GM12891 (cell line): ENCODE results near the gene IFIT3.

ENCODE experiments used
- PAX5 ChIP-seq: IDR thresholded peaks from 2 replicates; pipeline ENCODE4 v1.6.1; 2011; ENCODE audit warnings: low read length, moderate library complexity, mild to moderate bottlenecking; ENCODE audit not compliant: insufficient read depth, severe bottlenecking
- POLR2A ChIP-seq: IDR thresholded peaks from 2 replicates; pipeline ENCODE4 v1.6.1; 2011; ENCODE audit warnings: low read depth, low read length, control low read depth
- POLR2AphosphoS5 ChIP-seq: IDR thresholded peaks from 2 replicates; pipeline ENCODE4 v1.6.1; 2011; ENCODE audit warnings: low read depth, low read length, control low read depth
- POU2F2 ChIP-seq: IDR thresholded peaks from 2 replicates; pipeline ENCODE4 v1.6.1; 2011; ENCODE audit warnings: low read depth, mild to moderate bottlenecking, control low read depth, low read length, moderate library complexity
- SPI1 ChIP-seq: IDR thresholded peaks from 2 replicates; pipeline ENCODE4 v1.6.1; 2011; ENCODE audit warnings: low read depth, low read length, control low read depth
- TAF1 ChIP-seq: IDR thresholded peaks from 2 replicates; pipeline ENCODE4 v1.6.1; 2011; ENCODE audit warnings: low read depth, low read length, control low read depth

DNA sequence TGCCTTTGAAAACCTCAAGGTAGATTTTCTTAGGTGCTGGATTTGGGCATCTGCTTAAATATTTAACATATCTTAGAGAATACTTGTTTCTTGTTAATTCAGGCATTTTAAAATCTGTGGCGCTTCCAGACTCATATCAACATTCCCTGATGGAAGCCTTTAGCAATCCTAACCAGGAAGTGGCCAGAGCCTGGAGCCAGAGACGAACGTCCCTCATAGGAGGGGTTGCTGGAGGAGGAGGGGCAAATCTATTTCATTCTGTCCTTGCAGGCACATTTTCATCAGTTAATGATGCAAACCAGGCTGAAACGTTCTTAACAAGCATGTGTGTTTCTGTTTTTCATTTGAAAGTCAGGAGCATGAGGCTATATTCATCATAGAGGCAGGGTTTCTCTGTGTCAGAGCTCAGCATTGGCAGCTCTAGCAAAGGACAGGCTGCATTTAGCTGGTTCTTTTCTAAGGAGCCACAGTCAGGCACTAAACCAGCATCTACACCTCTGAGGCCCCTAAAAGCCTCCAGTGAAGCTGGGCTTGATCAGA lies 43.8 kb upstream of the IFIT3 start:
- TF ChIP-seq POLR2A = no peak
- TF ChIP-seq POU2F2 = no peak
- no peak for TF ChIP-seq POLR2AphosphoS5
- no peak for TF ChIP-seq TAF1
- TF ChIP-seq SPI1 = no peak
- no peak for TF ChIP-seq PAX5
